HAP-1 (cell line): Measurements from ENCODE around the gene MMRN2.
"Not testable (repeated sequence)": the region's sequence is repeated elsewhere in the genome, so short reads cannot be mapped to it uniquely, and the experiment has no call there.

ENCODE experiments used
- DNase-seq, 2 experiments: peaks; one replicate each; pipeline ENCODE4 v3.0.0-alpha.2; 2016 to 2020; ENCODE audit warnings: low spot score in 2 of 2
- H3K27me3 ChIP-seq: fragments of 250-450 bp; sonication (Bioruptor Pico); 2 replicates; pipeline ENCODE4 v1.5.1; 2020; ENCODE audit warnings: low read depth, mild to moderate bottlenecking, moderate library complexity
- H3K36me3 ChIP-seq: fragments of 250-450 bp; sonication (Bioruptor Pico); replicated peaks from 2 replicates; pipeline ENCODE4 v1.5.1; 2020; ENCODE audit warnings: mild to moderate bottlenecking
- H3K4me1 ChIP-seq: fragments of 250-450 bp; sonication (Bioruptor Pico); 2 replicates; pipeline ENCODE4 v1.5.1; 2020; ENCODE audit warnings: mild to moderate bottlenecking
- H3K4me3 ChIP-seq: fragments of 250-450 bp; sonication (Bioruptor Pico); 2 replicates; pipeline ENCODE4 v1.5.1; 2020; ENCODE audit warnings: mild to moderate bottlenecking, moderate library complexity
- H3K9me3 ChIP-seq: fragments of 250-450 bp; sonication (Bioruptor Pico); 2 replicates; pipeline ENCODE4 v1.5.1; 2020; ENCODE audit warnings: mild to moderate bottlenecking, moderate library complexity
- in situ Hi-C: fragments of 300-500 bp; cut with MboI; formaldehyde crosslinking; loops from 3 replicates; pipeline ENCODE4 v1.14.3; 2020; ENCODE audit warnings: low sequenced_read_pairs, inconsistent platforms, mixed read lengths

Gene MMRN2, protein sequence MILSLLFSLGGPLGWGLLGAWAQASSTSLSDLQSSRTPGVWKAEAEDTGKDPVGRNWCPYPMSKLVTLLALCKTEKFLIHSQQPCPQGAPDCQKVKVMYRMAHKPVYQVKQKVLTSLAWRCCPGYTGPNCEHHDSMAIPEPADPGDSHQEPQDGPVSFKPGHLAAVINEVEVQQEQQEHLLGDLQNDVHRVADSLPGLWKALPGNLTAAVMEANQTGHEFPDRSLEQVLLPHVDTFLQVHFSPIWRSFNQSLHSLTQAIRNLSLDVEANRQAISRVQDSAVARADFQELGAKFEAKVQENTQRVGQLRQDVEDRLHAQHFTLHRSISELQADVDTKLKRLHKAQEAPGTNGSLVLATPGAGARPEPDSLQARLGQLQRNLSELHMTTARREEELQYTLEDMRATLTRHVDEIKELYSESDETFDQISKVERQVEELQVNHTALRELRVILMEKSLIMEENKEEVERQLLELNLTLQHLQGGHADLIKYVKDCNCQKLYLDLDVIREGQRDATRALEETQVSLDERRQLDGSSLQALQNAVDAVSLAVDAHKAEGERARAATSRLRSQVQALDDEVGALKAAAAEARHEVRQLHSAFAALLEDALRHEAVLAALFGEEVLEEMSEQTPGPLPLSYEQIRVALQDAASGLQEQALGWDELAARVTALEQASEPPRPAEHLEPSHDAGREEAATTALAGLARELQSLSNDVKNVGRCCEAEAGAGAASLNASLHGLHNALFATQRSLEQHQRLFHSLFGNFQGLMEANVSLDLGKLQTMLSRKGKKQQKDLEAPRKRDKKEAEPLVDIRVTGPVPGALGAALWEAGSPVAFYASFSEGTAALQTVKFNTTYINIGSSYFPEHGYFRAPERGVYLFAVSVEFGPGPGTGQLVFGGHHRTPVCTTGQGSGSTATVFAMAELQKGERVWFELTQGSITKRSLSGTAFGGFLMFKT

GRCh38 chr10:86957471-86958115 is at the start of gene MMRN2:
Gene MMRN2 (minus strand): TSS chr10:86957615. CDS start chr10:86957541, 74 bp downstream.
- no peak for DNase-seq
- H3K4me3 ChIP-seq = no peak within 1 kb of the TSS

GRCh38 chr10:87007124-87007523 is 49.7 kb upstream of the MMRN2 start:
- DNase-seq, in situ Hi-C loops: not testable (repeated sequence)

More at GRCh38 chr10:86957471-86958115, at the start of gene MMRN2:
- Histone ChIP-seq H3K4me1 (peaks cover 15% of the 10 kb centered on the region), H3K36me3 (no peaks in the 10 kb centered on the region), H3K9me3 (no peaks in the 10 kb centered on the region), H3K27me3 (no peaks in the 10 kb centered on the region)
- in situ Hi-C loops = no loop called here

GRCh38 chr10:87000491-87000890 is 43.1 kb upstream of the MMRN2 start:
- H3K27me3 ChIP-seq = no peaks in the 10 kb centered on the region
- no peaks in the 10 kb centered on the region for H3K36me3 ChIP-seq
- no peaks in the 10 kb centered on the region for H3K9me3 ChIP-seq
- no peaks in the 10 kb centered on the region for H3K4me1 ChIP-seq
- in situ Hi-C loops = no loop called here
- H3K4me3 ChIP-seq = no peak overlapping the region
- DNase-seq = no peak

More at GRCh38 chr10:87007124-87007523, 49.7 kb upstream of the MMRN2 start:
- not testable (repeated sequence) for H3K4me3 ChIP-seq, H3K27me3 ChIP-seq, H3K9me3 ChIP-seq, H3K4me1 ChIP-seq, H3K36me3 ChIP-seq

- H3K4me1 ChIP-seq, in situ Hi-C loops, DNase-seq, H3K36me3 ChIP-seq, H3K9me3 ChIP-seq, H3K4me3 ChIP-seq, H3K27me3 ChIP-seq: not testable (repeated sequence)
Observed at GRCh38 chr10:86999802-87000403, 42.5 kb upstream of the MMRN2 start.

DNA sequence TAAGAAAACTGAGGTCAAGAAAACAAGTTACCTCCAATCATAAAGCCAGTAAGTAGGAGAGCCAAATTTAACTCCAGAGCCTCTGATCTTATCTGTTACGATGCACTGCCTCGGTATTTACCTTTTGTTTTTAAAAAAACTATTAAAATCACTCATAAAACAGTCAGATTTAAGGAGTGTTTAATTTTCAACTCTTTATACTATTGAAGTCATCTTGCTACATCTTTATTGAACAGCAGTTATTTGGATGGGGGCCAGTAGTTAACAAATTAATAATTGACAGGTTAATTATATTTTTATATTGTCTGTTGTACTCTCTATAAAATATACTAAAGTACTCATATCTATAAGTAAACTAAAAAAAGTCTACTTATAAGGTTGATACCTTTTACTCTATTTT is 35.5 kb upstream of the MMRN2 start:
- Histone ChIP-seq H3K36me3 (no peaks in the 10 kb centered on the region), H3K4me3 (no peak overlapping the region)
- in situ Hi-C loops = no loop called here

GRCh38 chr10:86992456-86992855 is 35.0 kb upstream of the MMRN2 start:
- in situ Hi-C loops = no loop called here
- DNase-seq = no peak
- Histone ChIP-seq H3K4me1 (0 out of 2 replicates have a peak, but pooled peaks cover 2% of the 10 kb centered on the region), H3K27me3 (peaks cover 21% of the 10 kb centered on the region), H3K9me3 (no peaks in the 10 kb centered on the region), H3K4me3 (no peak overlapping the region), H3K36me3 (no peaks in the 10 kb centered on the region)

More for the DNA sequence above, 35.5 kb upstream of the MMRN2 start:
- no peak for DNase-seq
- peaks cover 21% of the 10 kb centered on the region for H3K27me3 ChIP-seq
- H3K9me3 ChIP-seq = no peaks in the 10 kb centered on the region
- 0 out of 2 replicates have a peak, but pooled peaks cover 2% of the 10 kb centered on the region for H3K4me1 ChIP-seq

- H3K36me3 ChIP-seq, in situ Hi-C loops, H3K9me3 ChIP-seq: not testable (repeated sequence)
Observed at GRCh38 chr10:86991362-86991761, 33.9 kb upstream of the MMRN2 start.

DNA sequence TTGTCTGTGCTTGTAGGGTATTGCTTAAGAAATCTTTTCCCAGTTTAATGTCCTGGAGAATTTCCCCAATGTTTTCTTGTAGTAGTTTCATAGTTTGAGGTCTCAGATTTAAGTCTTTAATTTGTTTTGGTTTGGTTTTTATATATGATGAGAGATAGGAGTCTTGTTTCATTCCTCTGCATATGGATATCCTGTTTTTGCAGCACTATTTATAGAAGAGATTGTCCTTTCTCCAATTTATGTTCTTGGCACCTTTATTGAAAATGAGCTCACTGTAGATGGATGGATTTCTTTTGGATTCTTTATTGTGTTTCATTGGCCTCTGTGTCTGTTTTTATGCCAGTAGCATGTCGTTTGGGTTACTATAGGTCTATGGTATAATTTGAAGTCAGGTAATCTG is 31.1 kb upstream of the MMRN2 start:
- no peak for DNase-seq
- in situ Hi-C loops = no loop called here
- Histone ChIP-seq H3K36me3 (no peaks in the 10 kb centered on the region), H3K27me3 (peaks cover 21% of the 10 kb centered on the region), H3K9me3 (no peaks in the 10 kb centered on the region), H3K4me1 (0 out of 2 replicates have a peak, but pooled peaks cover 2% of the 10 kb centered on the region), H3K4me3 (no peak overlapping the region)

More at GRCh38 chr10:86991362-86991761, 33.9 kb upstream of the MMRN2 start:
- peaks cover 21% of the 10 kb centered on the region for H3K27me3 ChIP-seq
- not testable (repeated sequence) for H3K4me3 ChIP-seq, DNase-seq, H3K4me1 ChIP-seq

- H3K9me3 ChIP-seq, H3K4me3 ChIP-seq, H3K27me3 ChIP-seq, H3K4me1 ChIP-seq, in situ Hi-C loops, H3K36me3 ChIP-seq, DNase-seq: not testable (repeated sequence)
Observed at GRCh38 chr10:86984498-86984897, 27.1 kb upstream of the MMRN2 start.

DNA sequence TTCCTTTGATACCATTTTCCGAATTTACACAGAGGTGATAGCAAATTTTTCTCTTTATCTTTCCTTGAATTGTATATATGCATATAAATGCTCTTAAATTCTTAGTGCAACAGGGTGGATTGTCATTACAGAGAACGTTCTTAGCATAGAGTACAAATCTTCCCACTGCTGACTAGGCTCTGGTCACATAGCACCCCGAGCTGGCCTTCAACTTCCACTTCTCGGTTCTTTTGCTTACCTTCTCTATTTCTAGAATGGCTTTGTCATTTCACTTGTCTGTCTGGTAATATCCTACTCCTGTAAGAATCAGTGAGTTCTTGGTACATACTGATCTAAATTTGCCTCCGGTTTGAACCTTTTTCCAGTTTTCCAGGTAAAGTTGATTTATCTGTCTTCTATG is 24.3 kb upstream of the MMRN2 start:
- Histone ChIP-seq H3K36me3 (no peaks in the 10 kb centered on the region), H3K9me3 (no peaks in the 10 kb centered on the region), H3K4me1 (0 out of 2 replicates have a peak, but pooled peaks cover 3% of the 10 kb centered on the region), H3K4me3 (no peak overlapping the region), H3K27me3 (no peaks in the 10 kb centered on the region)
- in situ Hi-C loops = no loop called here
- no peak for DNase-seq

GRCh38 chr10:86981020-86981419 is 23.6 kb upstream of the MMRN2 start:
- H3K9me3 ChIP-seq, DNase-seq, in situ Hi-C loops, H3K4me1 ChIP-seq, H3K27me3 ChIP-seq, H3K4me3 ChIP-seq, H3K36me3 ChIP-seq: not testable (repeated sequence)

- in situ Hi-C loops = no loop called here
- H3K4me1 ChIP-seq = 0 out of 2 replicates have a peak, but pooled peaks cover 3% of the 10 kb centered on the region
- H3K4me3 ChIP-seq = no peak overlapping the region
- H3K36me3 ChIP-seq = no peaks in the 10 kb centered on the region
- no peaks in the 10 kb centered on the region for H3K9me3 ChIP-seq
- no peaks in the 10 kb centered on the region for H3K27me3 ChIP-seq
- no peak for DNase-seq
Observed at GRCh38 chr10:86979977-86980448, 22.6 kb upstream of the MMRN2 start.

DNA sequence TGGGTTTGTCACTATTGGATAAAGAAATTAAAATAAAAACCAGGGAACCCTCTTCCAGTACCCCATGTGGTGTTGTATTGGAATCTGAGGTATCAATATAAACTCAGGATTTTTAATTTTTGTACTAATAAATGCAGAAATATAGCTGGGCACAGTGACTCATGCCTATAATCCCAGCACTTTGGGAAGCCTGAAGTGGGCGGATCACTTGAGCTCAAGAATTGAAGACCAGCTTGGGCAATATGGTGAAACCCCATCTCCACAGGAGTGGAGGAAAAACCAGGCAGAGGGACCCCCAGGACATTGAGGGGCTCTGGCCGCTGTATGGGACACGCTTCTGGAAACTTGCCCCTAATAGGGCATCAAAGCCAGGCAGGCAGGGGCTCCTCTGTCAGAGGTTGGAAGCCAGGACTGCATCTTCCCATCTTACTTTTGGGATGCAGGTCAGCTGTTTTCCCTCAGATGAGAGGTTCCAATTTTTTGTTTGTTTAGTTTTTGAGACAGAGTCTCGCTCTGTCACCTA is 21.9 kb upstream of the MMRN2 start:
- no peak for DNase-seq
- no peaks in the 10 kb centered on the region for H3K9me3 ChIP-seq
- 0 out of 2 replicates have a peak, but pooled peaks cover 3% of the 10 kb centered on the region for H3K4me1 ChIP-seq
- no peaks in the 10 kb centered on the region for H3K36me3 ChIP-seq
- H3K4me3 ChIP-seq = no peak overlapping the region
- in situ Hi-C loops = no loop called here
- no peaks in the 10 kb centered on the region for H3K27me3 ChIP-seq
